ENCODE measurements around the gene CADM3.

CADM3 gene

DNA sequence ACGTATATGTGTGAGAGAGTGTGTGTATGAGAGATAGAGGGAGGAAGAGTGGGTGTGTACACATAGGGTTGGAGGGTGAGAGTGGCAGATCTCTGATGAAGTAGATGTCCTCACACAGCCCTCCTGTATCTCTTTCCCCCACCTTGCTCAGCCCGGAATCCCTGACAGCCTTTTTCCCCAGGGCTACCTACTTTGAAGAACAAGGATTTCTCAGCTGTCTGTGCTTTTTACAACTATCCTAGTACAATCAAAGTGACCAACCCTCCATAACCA, 29.1 kb upstream of the CADM3 start:
- ChIA-PET POLR2A (ENCODE audit: low non-redundant PET) (no interaction called here), CTCF (interaction anchor here (1.1 kb wide), 1 partner anchor 71 kb away, joined by 3 read pairs; no protein-coding TSS in a partner anchor)
- no peak overlapping the region for H3K27ac ChIP-seq
- no peak for TF ChIP-seq CTCF (conservative IDR thresholded peaks at IDR 0.05; ENCODE audit: low read depth)
- DNase-seq (ENCODE audit: low spot score): no peak

GRCh38 chr1:159142726-159143510, 28.5 kb upstream of the CADM3 start:
- ChIA-PET POLR2A (ENCODE audit: low non-redundant PET) (no interaction called here), CTCF (interaction anchor here (1.1 kb wide), 1 partner anchor 70 kb away, joined by 3 read pairs; no protein-coding TSS in a partner anchor)
- H3K27ac ChIP-seq: no peak overlapping the region
- no peak for DNase-seq (ENCODE audit: low spot score)
- no peak for TF ChIP-seq CTCF (conservative IDR thresholded peaks at IDR 0.05; ENCODE audit: low read depth)

DNA sequence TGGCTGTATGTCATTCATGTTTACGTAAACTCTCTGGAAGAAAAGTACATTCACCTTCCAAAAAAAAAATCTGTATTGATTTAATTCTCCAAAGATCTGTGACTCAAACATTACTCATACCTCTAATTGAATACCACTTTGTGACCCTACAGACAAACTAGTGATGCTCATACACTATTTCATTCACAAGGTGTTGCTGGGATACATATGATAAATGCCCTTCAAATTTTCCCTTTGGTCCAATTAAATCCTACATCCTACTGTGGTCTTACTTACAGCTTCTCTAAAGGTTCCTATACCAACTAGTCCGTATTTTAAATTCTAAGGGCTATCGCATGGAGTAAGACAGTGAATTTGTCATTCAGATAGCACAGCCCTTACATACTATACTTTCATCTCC, 26.8 kb upstream of the CADM3 start:
- no peak for TF ChIP-seq CTCF (conservative IDR thresholded peaks at IDR 0.05; ENCODE audit: low read depth)
- POLR2A ChIA-PET (ENCODE audit: low non-redundant PET): no interaction called here
- CTCF ChIA-PET: no interaction called here
- DNase-seq (ENCODE audit: low spot score): no peak
- H3K27ac ChIP-seq: no peak overlapping the region

GRCh38 chr1:159146980-159147379, 24.4 kb upstream of the CADM3 start:
- CTCF ChIA-PET: no interaction called here
- POLR2A ChIA-PET (ENCODE audit: low non-redundant PET): no interaction called here
- DNase-seq (ENCODE audit: low spot score): no peak
- TF ChIP-seq CTCF (conservative IDR thresholded peaks at IDR 0.05; ENCODE audit: low read depth): no peak
- no peak overlapping the region for H3K27ac ChIP-seq

DNA sequence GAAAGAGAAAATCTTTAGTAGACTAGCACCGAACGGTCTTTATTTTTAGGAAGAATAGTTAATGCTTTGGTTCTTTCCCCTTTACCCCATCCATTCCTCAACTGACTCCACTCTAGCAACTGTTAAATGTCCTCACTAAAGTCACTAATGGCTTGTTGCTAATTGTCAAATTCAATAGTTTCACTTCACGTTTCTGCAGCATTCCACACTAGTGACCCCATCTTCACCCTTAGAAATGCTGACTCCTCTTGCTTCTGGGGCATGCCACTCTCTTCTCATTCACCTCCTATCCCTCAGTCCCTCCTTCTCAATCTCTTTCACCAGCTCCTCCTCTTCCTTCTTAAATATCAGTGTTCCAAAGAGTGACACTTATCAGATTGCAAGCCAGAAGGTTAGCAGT, 19.4 kb upstream of the CADM3 start:
- CTCF ChIA-PET: interaction anchor here (0.6 kb wide), 1 partner anchor 169 kb away, joined by 4 read pairs; no protein-coding TSS in a partner anchor
- POLR2A ChIA-PET (ENCODE audit: low non-redundant PET): no interaction called here
- DNase-seq (ENCODE audit: low spot score): no peak

GRCh38 chr1:159161001-159161718, 10.3 kb upstream of the CADM3 start:
- DNase-seq (ENCODE audit: low spot score): peak; percentile 78
- ChIA-PET POLR2A (ENCODE audit: low non-redundant PET) (no interaction called here), CTCF (interaction anchor here (0.6 to 2.8 kb wide), 5 partner anchors 36 to 638 kb away, joined by 3 to 23 read pairs (median 3); no protein-coding TSS in a partner anchor)
- H3K27ac ChIP-seq: peak overlapping the region; percentile 67
- peak; percentile 97 for TF ChIP-seq CTCF (conservative IDR thresholded peaks at IDR 0.05; ENCODE audit: low read depth)

More for the DNA sequence above, 19.4 kb upstream of the CADM3 start:
- H3K27ac ChIP-seq: no peak overlapping the region
- TF ChIP-seq CTCF (conservative IDR thresholded peaks at IDR 0.05; ENCODE audit: low read depth): no peak
